ENCODE data around the gene HOXD13. TPM values are rescaled to one million over a fixed set of nuclear protein-coding genes. Genes with fewer than 3 reads are reported as not detected.

HOXD13 gene
- total RNA-seq, 6 experiments from 2014 or later: 1.2 to 1.7 (median 1.5) TPM

DNA sequence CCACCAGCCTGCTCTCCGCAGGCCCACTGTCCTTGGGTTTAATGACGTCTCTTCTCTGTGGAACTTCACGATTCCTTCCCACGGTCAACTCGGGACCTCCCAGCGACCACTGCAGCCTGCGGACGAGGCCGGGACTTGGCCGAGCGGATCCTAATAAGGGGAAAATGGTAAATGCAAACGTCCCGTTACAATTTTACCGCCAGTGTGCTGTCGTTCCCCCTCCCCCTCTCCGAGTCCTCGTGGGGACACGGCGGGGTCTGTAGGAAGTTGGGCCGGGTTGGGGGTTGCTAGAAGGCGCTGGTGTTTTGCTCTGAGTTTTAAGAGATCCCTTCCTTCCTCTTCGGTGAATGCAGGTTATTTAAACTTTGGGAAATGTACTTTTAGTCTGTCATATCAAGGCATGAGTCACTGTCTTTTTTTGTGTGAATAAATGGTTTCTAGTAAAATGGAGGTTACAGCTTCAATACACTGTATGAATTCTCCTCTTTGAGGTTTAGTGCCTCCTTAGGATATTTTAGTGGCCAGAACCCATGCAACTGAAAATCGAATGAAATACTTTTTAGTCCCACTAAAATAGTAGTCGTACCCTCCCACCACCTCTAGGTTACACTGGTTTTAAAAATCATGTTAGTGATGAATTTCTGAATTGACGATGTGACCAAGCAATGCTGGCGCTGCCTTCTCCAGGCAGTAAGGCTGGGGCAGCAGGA is 16.8 kb downstream of the HOXD13 start:
- TF ChIP-seq, protein P1, sequence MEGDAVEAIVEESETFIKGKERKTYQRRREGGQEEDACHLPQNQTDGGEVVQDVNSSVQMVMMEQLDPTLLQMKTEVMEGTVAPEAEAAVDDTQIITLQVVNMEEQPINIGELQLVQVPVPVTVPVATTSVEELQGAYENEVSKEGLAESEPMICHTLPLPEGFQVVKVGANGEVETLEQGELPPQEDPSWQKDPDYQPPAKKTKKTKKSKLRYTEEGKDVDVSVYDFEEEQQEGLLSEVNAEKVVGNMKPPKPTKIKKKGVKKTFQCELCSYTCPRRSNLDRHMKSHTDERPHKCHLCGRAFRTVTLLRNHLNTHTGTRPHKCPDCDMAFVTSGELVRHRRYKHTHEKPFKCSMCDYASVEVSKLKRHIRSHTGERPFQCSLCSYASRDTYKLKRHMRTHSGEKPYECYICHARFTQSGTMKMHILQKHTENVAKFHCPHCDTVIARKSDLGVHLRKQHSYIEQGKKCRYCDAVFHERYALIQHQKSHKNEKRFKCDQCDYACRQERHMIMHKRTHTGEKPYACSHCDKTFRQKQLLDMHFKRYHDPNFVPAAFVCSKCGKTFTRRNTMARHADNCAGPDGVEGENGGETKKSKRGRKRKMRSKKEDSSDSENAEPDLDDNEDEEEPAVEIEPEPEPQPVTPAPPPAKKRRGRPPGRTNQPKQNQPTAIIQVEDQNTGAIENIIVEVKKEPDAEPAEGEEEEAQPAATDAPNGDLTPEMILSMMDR (IDR thresholded peaks at IDR 0.05): peak; percentile 24; the same call in 1 of the 2 replicates
- no peak overlapping the region for H3K27ac Mint-ChIP-seq
- H3K36me3 Mint-ChIP-seq (ENCODE audit: low read depth): peaks cover 6% of the 10 kb centered on the region
- DNase-seq: no peak
- no peaks in the 10 kb centered on the region for H3K9me3 Mint-ChIP-seq
- peaks cover 11% of the 10 kb centered on the region for H3K27me3 Mint-ChIP-seq (ENCODE audit: insufficient read depth)
- peak overlapping the region; percentile 22; the same call in 1 of the 2 replicates for H3K4me3 Mint-ChIP-seq
- peaks cover 25% of the 10 kb centered on the region for H3K4me1 Mint-ChIP-seq (ENCODE audit: low read depth)

DNA sequence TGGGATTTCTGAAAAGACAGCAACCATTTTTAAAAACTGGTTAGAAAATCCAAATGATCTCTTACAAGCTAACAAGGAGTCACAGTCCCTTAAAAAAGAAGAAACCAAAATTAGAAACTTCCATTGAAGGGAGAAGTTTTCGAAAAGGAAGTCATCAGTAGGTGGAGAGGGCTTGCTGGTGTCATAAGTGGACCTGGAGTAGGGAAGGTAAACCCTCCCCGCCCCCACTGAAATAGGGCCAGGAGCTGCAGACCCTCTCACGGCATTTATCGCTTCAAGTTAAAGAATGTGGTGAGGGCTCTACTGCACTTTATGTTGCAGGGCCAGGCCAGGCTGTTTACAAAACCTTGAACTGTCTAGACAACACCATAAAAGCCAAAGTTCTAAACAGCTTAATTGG is 17.4 kb downstream of the HOXD13 start:
- H3K9me3 Mint-ChIP-seq: no peaks in the 10 kb centered on the region
- H3K4me3 Mint-ChIP-seq: no peak overlapping the region

DNA sequence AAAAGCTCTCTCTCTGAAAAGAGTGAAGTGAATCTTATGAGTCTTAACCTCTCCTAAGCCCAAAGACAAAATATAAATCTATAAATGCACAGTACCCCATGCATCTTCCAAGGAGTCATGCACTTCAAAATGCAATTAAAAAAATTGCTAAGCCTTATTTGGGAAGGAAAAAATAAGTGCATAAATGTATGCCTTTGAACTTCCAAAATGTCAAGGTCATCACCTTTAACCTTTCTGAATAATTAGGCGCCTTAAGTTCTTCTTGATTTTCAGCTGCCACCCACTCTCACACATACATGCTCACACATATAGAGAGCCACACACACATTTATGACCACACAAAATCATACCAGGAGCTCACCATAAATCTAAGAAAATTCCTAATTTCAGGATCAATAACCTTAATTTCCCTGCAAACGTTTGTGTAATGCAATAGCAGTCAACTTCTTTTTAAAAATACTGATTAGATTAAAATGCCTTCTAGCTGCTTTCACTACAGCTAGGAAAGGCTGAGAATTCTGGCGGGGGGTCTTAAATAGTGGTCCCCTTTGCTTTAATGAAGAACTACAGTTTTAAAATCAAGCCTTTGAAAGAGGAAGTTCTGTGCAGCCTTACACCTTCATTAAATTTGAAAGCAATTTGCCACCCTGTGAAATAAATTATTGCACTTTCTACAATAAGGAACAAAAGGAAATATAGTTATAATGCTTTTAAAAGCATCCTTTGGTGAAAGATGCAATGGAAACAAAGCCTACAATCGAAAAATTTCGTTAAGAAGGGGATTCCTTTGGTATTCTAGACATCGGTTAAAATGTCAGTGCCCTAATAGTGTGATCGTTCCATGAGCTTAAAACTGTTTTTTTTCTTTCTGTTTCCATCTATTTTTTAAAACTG is 18.1 kb downstream of the HOXD13 start:
- TF ChIP-seq, protein P1 (IDR thresholded peaks at IDR 0.05): no peak

More for the DNA sequence above, 17.4 kb downstream of the HOXD13 start:
- TF ChIP-seq, protein P1 (IDR thresholded peaks at IDR 0.05): no peak
- Mint-ChIP-seq H3K4me1 (ENCODE audit: low read depth) (peaks cover 23% of the 10 kb centered on the region), H3K36me3 (ENCODE audit: low read depth) (peaks cover 6% of the 10 kb centered on the region), H3K27ac (no peak overlapping the region), H3K27me3 (ENCODE audit: insufficient read depth) (peaks cover 9% of the 10 kb centered on the region)
- no peak for DNase-seq

DNA sequence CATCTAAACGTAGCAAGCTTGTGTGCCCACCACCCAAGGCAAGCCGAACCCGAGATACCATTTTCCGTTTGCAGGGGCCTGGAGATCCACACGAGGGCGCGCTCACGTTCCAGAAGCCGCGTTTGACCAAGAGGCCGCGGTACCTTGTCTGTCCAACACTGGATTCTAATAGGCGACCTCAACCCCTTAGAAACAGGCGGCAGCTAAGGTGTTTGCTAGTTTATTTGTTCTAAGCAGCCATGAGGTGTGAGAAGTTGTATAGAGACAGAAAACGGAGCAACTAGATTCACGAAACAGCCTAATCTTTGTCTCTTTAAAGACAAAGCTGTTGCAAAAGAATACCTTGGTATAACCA is 18.8 kb downstream of the HOXD13 start:
- no peak overlapping the region for H3K4me3 Mint-ChIP-seq
- H3K27ac Mint-ChIP-seq: no peak overlapping the region
- peaks cover 6% of the 10 kb centered on the region for H3K36me3 Mint-ChIP-seq (ENCODE audit: low read depth)
- H3K9me3 Mint-ChIP-seq: no peaks in the 10 kb centered on the region
- TF ChIP-seq, protein P1 (IDR thresholded peaks at IDR 0.05): no peak
- DNase-seq: no peak
- H3K4me1 Mint-ChIP-seq (ENCODE audit: low read depth): peaks cover 11% of the 10 kb centered on the region
- H3K27me3 Mint-ChIP-seq (ENCODE audit: insufficient read depth): peaks cover 3% of the 10 kb centered on the region

More for the DNA sequence above, 18.1 kb downstream of the HOXD13 start:
- Mint-ChIP-seq H3K27ac (no peak overlapping the region), H3K27me3 (ENCODE audit: insufficient read depth) (peaks cover 6% of the 10 kb centered on the region), H3K4me3 (no peak overlapping the region), H3K4me1 (ENCODE audit: low read depth) (peaks cover 17% of the 10 kb centered on the region), H3K36me3 (ENCODE audit: low read depth) (peaks cover 6% of the 10 kb centered on the region), H3K9me3 (no peaks in the 10 kb centered on the region)
- no peak for DNase-seq

DNA sequence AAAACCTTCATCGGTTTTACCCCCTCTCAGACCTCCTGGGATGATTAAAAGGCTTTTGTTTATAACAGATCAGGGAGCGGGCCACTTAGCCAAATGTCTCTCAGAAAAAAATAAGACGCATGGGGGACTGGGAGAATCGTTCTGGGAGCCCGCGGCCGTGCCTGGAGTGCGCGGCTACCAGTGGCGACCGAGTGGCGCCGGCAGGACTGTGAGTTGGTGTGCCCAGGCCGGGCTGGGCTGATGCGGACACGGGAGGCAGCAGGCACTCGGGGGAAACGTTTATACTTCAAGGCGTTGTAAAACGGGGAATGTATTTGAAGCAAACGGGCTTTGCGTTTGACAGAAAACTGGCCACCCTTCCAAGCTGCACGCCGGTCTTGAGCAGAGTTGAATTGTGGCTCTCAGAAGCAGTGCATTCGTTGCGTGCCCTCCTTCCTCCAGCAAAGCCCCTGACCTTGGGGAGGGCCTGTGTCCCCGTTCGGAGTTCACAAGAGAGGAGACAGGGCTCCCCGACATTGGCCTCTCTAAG is 19.4 kb downstream of the HOXD13 start:
- H3K4me1 Mint-ChIP-seq (ENCODE audit: low read depth): peaks cover 8% of the 10 kb centered on the region
- H3K27ac Mint-ChIP-seq: no peak overlapping the region
- no peak for DNase-seq
- peaks cover 3% of the 10 kb centered on the region for H3K27me3 Mint-ChIP-seq (ENCODE audit: insufficient read depth)
- no peaks in the 10 kb centered on the region for H3K9me3 Mint-ChIP-seq
- H3K4me3 Mint-ChIP-seq: no peak overlapping the region
- peaks cover 11% of the 10 kb centered on the region for H3K36me3 Mint-ChIP-seq (ENCODE audit: low read depth)
- TF ChIP-seq, protein P1 (IDR thresholded peaks at IDR 0.05): no peak
